ENCODE measurements around the gene PRKCH.

DNA sequence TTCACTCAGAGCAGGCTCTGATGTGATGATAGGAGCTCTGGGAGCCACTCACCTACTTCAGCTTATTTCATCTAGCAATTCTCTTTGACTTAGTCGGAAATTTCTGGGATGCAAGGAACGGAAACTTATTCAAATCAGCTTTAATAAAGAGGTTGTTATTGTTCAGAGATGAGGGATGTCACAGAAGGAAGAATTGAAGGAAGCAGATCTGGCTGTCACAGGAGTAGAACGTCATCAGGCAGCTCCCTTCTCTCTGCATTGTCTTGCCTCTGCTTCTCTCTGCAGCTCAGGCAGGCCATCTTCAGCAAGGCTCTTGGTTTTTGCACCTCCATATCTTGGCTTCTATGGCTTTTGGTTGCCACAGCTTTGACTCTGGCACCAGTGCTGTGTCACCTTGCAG is 32.7 kb upstream of the PRKCH start:
- TF ChIP-seq, protein P1, sequence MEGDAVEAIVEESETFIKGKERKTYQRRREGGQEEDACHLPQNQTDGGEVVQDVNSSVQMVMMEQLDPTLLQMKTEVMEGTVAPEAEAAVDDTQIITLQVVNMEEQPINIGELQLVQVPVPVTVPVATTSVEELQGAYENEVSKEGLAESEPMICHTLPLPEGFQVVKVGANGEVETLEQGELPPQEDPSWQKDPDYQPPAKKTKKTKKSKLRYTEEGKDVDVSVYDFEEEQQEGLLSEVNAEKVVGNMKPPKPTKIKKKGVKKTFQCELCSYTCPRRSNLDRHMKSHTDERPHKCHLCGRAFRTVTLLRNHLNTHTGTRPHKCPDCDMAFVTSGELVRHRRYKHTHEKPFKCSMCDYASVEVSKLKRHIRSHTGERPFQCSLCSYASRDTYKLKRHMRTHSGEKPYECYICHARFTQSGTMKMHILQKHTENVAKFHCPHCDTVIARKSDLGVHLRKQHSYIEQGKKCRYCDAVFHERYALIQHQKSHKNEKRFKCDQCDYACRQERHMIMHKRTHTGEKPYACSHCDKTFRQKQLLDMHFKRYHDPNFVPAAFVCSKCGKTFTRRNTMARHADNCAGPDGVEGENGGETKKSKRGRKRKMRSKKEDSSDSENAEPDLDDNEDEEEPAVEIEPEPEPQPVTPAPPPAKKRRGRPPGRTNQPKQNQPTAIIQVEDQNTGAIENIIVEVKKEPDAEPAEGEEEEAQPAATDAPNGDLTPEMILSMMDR (IDR thresholded peaks at IDR 0.05) = no peak
- TF ChIP-seq POLR2A (IDR thresholded peaks at IDR 0.05) = no peak
